Hepatocyte (in vitro differentiated cells): ENCODE measurements around the gene TMPRSS6.

Source experiments
- EZH2 ChIP-seq: fragments of 200-600 bp; sonication (generic); IDR thresholded peaks from 2 replicates; pipeline ENCODE4 v1.6.1; 2016; ENCODE audit warnings: antibody characterized with exemption, mild to moderate bottlenecking, borderline replicate concordance
- EZH2phosphoT487 ChIP-seq: fragments of 200-600 bp; sonication (generic); IDR thresholded peaks from one replicate; pipeline ENCODE4 v1.6.1; 2018; ENCODE audit warnings: antibody characterized with exemption, mild to moderate bottlenecking, low read depth, moderate library complexity; ENCODE audit not compliant: unreplicated experiment, severe bottlenecking
- TF ChIP-seq, protein P1 (sequence below): fragments of 200-600 bp; sonication (generic); IDR thresholded peaks from 2 replicates; pipeline ENCODE4 v1.5.1; 2016; ENCODE audit warnings: antibody characterized with exemption, mild to moderate bottlenecking; ENCODE audit not compliant: poor library complexity

DNA sequence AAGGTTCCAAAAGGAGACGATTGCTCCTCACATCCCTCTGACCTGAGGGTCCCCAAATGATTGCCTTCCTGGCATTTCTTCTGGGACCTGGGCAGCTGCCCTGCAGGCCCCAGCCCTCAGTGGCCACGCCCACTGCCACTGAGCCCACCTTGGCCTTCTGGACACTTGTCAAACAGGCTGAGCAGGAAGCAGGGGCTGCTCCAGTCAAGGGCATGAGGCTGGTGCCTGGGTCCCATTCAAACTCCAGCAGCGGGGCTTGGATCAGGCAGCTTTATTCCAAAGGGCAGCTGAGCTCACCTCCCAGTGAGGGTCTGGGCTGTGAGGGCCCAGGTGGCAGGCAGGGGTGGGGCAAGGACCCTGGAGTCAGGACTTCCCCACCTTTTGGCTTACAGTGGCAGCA lies 44.3 kb downstream of the TMPRSS6 start:
- TF ChIP-seq, protein P1, sequence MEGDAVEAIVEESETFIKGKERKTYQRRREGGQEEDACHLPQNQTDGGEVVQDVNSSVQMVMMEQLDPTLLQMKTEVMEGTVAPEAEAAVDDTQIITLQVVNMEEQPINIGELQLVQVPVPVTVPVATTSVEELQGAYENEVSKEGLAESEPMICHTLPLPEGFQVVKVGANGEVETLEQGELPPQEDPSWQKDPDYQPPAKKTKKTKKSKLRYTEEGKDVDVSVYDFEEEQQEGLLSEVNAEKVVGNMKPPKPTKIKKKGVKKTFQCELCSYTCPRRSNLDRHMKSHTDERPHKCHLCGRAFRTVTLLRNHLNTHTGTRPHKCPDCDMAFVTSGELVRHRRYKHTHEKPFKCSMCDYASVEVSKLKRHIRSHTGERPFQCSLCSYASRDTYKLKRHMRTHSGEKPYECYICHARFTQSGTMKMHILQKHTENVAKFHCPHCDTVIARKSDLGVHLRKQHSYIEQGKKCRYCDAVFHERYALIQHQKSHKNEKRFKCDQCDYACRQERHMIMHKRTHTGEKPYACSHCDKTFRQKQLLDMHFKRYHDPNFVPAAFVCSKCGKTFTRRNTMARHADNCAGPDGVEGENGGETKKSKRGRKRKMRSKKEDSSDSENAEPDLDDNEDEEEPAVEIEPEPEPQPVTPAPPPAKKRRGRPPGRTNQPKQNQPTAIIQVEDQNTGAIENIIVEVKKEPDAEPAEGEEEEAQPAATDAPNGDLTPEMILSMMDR = no peak
- TF ChIP-seq EZH2 (no peak), EZH2phosphoT487 (no peak)
